ENCODE measurements around the gene MAPRE3. TPM values are rescaled to one million over a fixed set of nuclear protein-coding genes. Genes with fewer than 3 reads are reported as not detected.

Gene MAPRE3
- total RNA-seq, 1 experiment from 2014 or later = 10.3 TPM

DNA sequence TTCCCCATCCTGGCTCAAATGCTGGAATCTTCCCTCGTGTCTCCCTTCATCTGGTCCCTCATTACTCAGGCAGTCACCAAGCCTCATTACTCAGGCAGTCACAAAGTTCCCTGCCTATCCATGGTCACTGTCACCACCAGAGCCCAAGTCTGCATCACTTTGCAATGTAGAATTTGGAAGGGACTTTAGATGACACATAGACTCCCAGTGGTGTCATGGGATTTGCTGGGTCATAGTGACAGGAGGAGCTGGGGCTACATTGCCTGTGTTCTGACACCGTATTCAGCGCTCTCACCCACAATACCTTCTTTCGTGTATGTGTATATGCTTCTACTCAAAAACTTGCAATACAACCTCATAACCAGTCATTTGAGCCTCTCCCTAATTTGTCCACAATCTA lies 105.9 kb downstream of the MAPRE3 start (continued):
- TF ChIP-seq, protein P1, sequence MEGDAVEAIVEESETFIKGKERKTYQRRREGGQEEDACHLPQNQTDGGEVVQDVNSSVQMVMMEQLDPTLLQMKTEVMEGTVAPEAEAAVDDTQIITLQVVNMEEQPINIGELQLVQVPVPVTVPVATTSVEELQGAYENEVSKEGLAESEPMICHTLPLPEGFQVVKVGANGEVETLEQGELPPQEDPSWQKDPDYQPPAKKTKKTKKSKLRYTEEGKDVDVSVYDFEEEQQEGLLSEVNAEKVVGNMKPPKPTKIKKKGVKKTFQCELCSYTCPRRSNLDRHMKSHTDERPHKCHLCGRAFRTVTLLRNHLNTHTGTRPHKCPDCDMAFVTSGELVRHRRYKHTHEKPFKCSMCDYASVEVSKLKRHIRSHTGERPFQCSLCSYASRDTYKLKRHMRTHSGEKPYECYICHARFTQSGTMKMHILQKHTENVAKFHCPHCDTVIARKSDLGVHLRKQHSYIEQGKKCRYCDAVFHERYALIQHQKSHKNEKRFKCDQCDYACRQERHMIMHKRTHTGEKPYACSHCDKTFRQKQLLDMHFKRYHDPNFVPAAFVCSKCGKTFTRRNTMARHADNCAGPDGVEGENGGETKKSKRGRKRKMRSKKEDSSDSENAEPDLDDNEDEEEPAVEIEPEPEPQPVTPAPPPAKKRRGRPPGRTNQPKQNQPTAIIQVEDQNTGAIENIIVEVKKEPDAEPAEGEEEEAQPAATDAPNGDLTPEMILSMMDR (IDR thresholded peaks at IDR 0.05) = no peak

Other genes starting within 250 kb of the MAPRE3 start
- 10.3 to 12.0 TPM (median 11.9 TPM) in 3 replicates for gene SLC35F6, start 206.4 kb upstream of the MAPRE3 start, total RNA-seq (2021)
- gene CENPA, start 184.6 kb upstream of the MAPRE3 start, total RNA-seq (2021) = 37.4 to 45.6 TPM (median 40.2 TPM) in 3 replicates
- gene DPYSL5, start 122.5 kb upstream of the MAPRE3 start, total RNA-seq (2021) = 7.6 to 12.1 TPM (median 9.2 TPM) in 3 replicates
- gene TMEM214, start 62.3 kb downstream of the MAPRE3 start, total RNA-seq (2021) = 46.4 to 57.1 TPM (median 48.9 TPM) in 3 replicates
- gene AGBL5, start 81.0 kb downstream of the MAPRE3 start, total RNA-seq (2021) = 43.0 to 57.1 TPM (median 55.6 TPM) in 3 replicates
- 210 to 239 TPM (median 226 TPM) in 3 replicates for gene OST4, start 101.0 kb downstream of the MAPRE3 start, total RNA-seq (2021)
- gene EMILIN1, start 108.0 kb downstream of the MAPRE3 start, total RNA-seq (2021) = 3.0 to 4.0 TPM (median 3.5 TPM) in 3 replicates
- 15.5 to 17.4 TPM (median 17.4 TPM) in 3 replicates for gene KHK, start 116.1 kb downstream of the MAPRE3 start, total RNA-seq (2021)
- 3.5 to 4.0 TPM (median 3.8 TPM) in 3 replicates for gene CGREF1, start 148.5 kb downstream of the MAPRE3 start, total RNA-seq (2021)
- gene ABHD1, start 153.2 kb downstream of the MAPRE3 start, total RNA-seq (2021) = 0.31 to 0.62 TPM (median 0.53 TPM) in 3 replicates
- gene PREB, start 164.0 kb downstream of the MAPRE3 start, total RNA-seq (2021) = 56.7 to 69.2 TPM (median 56.7 TPM) in 3 replicates
- not detected in 3 replicates for gene PRR30, start 168.8 kb downstream of the MAPRE3 start, total RNA-seq (2021)
- gene TCF23, start 178.4 kb downstream of the MAPRE3 start, total RNA-seq (2021) = 0.05 to 0.14 TPM (median 0.13 TPM) in 3 replicates
- gene ATRAID, start 241.4 kb downstream of the MAPRE3 start, total RNA-seq (2021) = 97.2 to 115 TPM (median 109 TPM) in 3 replicates
- 80.8 to 111 TPM (median 86.4 TPM) in 3 replicates for gene SLC5A6, start 241.6 kb downstream of the MAPRE3 start, total RNA-seq (2021)
- 145 to 178 TPM (median 150 TPM) in 3 replicates for gene CAD, start 246.7 kb downstream of the MAPRE3 start, total RNA-seq (2021)

All from WTC11 (cell line).